Lower leg skin (tissue), 4 donors: ENCODE results near the gene MXRA7. TPM values are rescaled to one million over a fixed set of nuclear protein-coding genes. Genes with fewer than 3 reads are reported as not detected.

Experiments
- DNase-seq, 2 donors: peaks; one replicate each; pipeline ENCODE4 v3.0.0-alpha.2; 2019; ENCODE audit warnings: low spot score in 2 of 2
- H3K4me3 ChIP-seq: fragments of 200-600 bp; sonication (generic); 2 replicates; pipeline ENCODE4 v1.5.1; 2017; ENCODE audit warnings: mild to moderate bottlenecking, low read depth; ENCODE audit not compliant: poor library complexity, severe bottlenecking
- CTCF ChIP-seq, 3 donors: fragments of 450-650 bp; IDR thresholded peaks; one replicate each; pipeline ENCODE4 v1.5.1; 2016; ENCODE audit warnings: antibody characterized with exemption in 3 of 3, mild to moderate bottlenecking in 3 of 3, moderate library complexity in 2 of 3
- POLR2A ChIP-seq, 2 donors: fragments of 450-650 bp; IDR thresholded peaks; one replicate each; pipeline ENCODE4 v1.6.1; 2016 to 2017; ENCODE audit warnings: antibody characterized with exemption in 2 of 2, mild to moderate bottlenecking in 1 of 2, moderate library complexity in 1 of 2
- WGBS, 2 donors: methylation state at CpG; one replicate each; pipeline ENCODE4 v1.1.5; 2018; 5-methylcytosine and 5-hydroxymethylcytosine counted together
- intact Hi-C: fragments of 100-400 bp; cut with DNase I; formaldehyde crosslinking; loops from one replicate; pipeline ENCODE4 v1.15.0; 2023; ENCODE audit warnings: low total_unique reads
- total RNA-seq, 4 donors: library from RNA; depleted of rRNA; stranded (reverse); fragments of >200 nt; gene quantifications; one replicate each; pipeline ENCODE4 v1.1.0, GENCODE V29; 2016

MXRA7 gene
- total RNA-seq, 4 donors from 2014 or later, result 31.6 to 97.4 (median 47.1) TPM

DNA sequence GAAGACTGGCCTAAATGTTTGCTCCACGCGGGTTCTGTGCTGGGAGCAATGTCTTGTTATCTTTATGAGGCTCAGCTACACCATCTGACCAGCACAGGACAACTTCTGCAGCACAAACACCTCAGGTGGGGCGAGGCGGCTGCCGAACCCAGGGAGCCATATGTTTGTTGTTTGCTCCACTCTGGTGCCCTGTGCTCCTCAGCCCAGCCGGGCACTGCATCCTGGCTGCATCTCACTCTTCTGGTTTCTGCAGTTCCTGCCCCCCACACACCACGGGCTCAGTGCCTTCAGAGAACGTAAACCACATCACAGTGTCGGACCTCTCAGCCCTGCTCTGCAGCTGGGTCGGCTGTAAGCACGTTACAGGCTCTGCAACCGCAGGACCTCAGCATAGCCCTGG is 32.4 kb downstream of the MXRA7 start:
- intact Hi-C loops, result no loop called here
- no peak for TF ChIP-seq POLR2A (IDR thresholded peaks at IDR 0.05)
- TF ChIP-seq CTCF (IDR thresholded peaks at IDR 0.05), result no peak
- no peak overlapping the region for H3K4me3 ChIP-seq
- WGBS, 2 donors, result 79 to 84% methylated on average over 12 of the region's 12 CpGs
- DNase-seq, result no peak

- TF ChIP-seq POLR2A (IDR thresholded peaks at IDR 0.05), result no peak
- TF ChIP-seq CTCF (IDR thresholded peaks at IDR 0.05), result no peak
- H3K4me3 ChIP-seq, result no peak overlapping the region
- 90 to 92% methylated on average over 16 of the region's 16 CpGs for WGBS, 2 donors
- DNase-seq, result no peak
- intact Hi-C loops, result no loop called here
Observed at GRCh38 chr17:76677406-76677805, 33.4 kb downstream of the MXRA7 start.

DNA sequence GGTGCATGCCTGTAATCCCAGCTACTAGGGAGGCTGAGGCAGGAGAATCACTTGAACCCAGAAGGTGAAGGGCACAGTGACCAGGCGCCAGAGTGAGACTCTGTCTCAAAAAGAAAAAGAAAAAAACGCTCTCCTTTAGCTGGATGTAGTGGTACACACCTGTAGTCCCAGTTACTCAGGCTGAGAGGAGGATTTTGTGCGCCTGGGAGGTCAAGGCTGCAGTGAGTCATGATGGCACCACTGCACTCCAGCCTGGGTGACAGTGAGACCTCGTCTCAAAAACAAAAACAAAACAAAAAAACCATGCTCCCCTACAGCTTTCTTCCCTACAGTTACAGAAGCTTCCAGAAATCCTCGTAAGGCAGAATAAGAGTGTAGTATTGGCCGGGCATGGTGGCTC is 34.1 kb downstream of the MXRA7 start:
- no peak for DNase-seq
- TF ChIP-seq CTCF (IDR thresholded peaks at IDR 0.05), result no peak
- no peak for TF ChIP-seq POLR2A (IDR thresholded peaks at IDR 0.05)
- no peak overlapping the region for H3K4me3 ChIP-seq
- WGBS, 2 donors, result 88 to 93% methylated on average over 6 of the region's 6 CpGs
- intact Hi-C loops, result no loop called here

DNA sequence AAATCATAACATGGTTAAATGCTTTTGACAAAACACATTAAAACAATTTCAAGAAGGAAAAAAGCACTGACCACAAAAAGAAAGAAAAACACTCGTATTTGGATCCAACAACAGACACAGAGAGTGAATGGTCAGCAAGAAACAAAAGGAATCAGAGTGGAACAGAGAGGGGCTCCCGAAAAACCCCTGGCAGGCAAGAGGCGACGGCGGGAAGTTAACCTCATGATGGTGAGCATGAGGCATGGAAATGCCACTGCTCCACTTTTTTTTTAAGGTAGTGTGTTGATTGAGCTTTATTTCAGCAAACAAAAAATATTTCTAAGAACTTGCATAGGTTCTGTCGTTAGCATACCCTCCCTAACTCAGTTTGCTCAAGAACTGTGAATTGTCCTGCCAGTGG is 35.1 kb downstream of the MXRA7 start:
- TF ChIP-seq CTCF (IDR thresholded peaks at IDR 0.05), result no peak
- TF ChIP-seq POLR2A (IDR thresholded peaks at IDR 0.05), result no peak
- intact Hi-C loops, result no loop called here
- 88 to 93% methylated on average over 6 of the region's 6 CpGs for WGBS, 2 donors
- no peak for DNase-seq
- no peak overlapping the region for H3K4me3 ChIP-seq

DNA sequence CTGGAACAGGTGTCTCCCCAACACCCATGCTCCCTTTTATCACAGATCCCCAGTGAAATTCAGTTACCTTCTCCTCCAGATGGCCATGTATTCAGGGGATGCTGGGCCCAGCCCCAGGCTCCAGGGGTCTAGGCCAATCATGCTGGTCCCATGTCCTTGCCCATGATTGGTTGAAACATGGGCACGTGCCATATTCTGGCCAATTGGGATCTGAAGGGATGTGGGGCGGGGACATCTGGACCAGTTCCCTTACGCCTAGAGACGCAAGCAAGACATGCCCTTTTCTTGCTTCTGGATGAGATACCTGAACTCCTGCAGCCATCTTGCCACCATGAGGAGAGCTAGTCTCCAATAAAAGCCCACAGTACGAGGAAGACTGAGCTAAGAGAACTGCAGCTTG is 36.2 kb downstream of the MXRA7 start:
- 96 to 100% methylated on average over 5 of the region's 5 CpGs for WGBS, 2 donors
- H3K4me3 ChIP-seq, result no peak overlapping the region
- intact Hi-C loops, result no loop called here
- no peak for DNase-seq
- TF ChIP-seq CTCF (IDR thresholded peaks at IDR 0.05) (no peak), POLR2A (IDR thresholded peaks at IDR 0.05) (no peak)

DNA sequence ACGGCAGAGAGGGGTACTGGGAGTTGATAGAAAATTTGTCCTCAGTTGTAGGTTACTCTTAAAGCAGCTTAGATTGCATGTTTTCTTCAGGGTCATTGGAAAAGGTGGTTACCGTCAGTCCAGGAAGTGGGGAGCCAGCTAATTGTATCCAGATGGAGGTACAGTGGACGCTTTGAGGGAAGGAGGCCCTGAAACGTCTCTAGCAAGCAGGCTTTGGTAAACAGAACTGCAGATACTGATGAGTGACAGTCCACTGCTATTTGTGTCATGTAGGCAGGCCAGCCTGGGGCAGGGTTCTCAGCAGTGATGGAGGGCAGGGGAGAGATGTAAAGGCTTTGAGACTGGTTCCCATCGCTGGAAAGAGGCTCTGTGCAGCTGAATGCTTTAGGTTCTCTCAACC is 37.0 kb downstream of the MXRA7 start:
- no peak overlapping the region for H3K4me3 ChIP-seq
- WGBS, 2 donors, result 70 to 77% methylated on average over 5 of the region's 5 CpGs
- no peak for DNase-seq
- intact Hi-C loops, result no loop called here
- TF ChIP-seq POLR2A (IDR thresholded peaks at IDR 0.05), result no peak
- TF ChIP-seq CTCF (IDR thresholded peaks at IDR 0.05), result no peak
